ENCODE measurements around the gene TRIM25. TPM values are rescaled to one million over a fixed set of nuclear protein-coding genes. Genes with fewer than 3 reads are reported as not detected.

TRIM25 gene
- total RNA-seq, 1 donor from 2014 or later, result 105 TPM

GRCh38 chr17:56956992-56957391 is 43.1 kb upstream of the TRIM25 start:
- no peak for TF ChIP-seq CTCF (IDR thresholded peaks at IDR 0.05; ENCODE audit: insufficient read depth, low read depth, low read length)
- no peak for TF ChIP-seq EZH2 (IDR thresholded peaks at IDR 0.05; ENCODE audit: insufficient read depth, low read length)
- H3K4me1 Mint-ChIP-seq (ENCODE audit: low read depth, unreplicated experiment), result peaks cover 11% of the 10 kb centered on the region
- Histone ChIP-seq H3K27ac (ENCODE audit: low read depth, low read length) (no peak overlapping the region), H3K9ac (ENCODE audit: low read length) (no peak overlapping the region), H3K9me3 (ENCODE audit: insufficient read depth, low read depth, low read length) (no peaks in the 10 kb centered on the region), H3K79me2 (ENCODE audit: insufficient read depth, low read length) (peaks cover 65% of the 10 kb centered on the region), H3K36me3 (ENCODE audit: insufficient read depth, low read length) (no peaks in the 10 kb centered on the region), H3K4me3 (ENCODE audit: insufficient read depth, low read depth, low read length) (no peak overlapping the region), H4K20me1 (ENCODE audit: insufficient read depth, low read length) (peaks cover 40% of the 10 kb centered on the region), H3K4me2 (ENCODE audit: low read length) (no peak overlapping the region), H3K27me3 (ENCODE audit: insufficient read depth, low read length) (no peaks in the 10 kb centered on the region), H2AFZ (ENCODE audit: low read depth, low read length) (no peak overlapping the region), H3K4me1 (ENCODE audit: insufficient read depth, low read length) (no peaks in the 10 kb centered on the region)
- no peaks in the 10 kb centered on the region for H3K9me3 Mint-ChIP-seq (ENCODE audit: unreplicated experiment)
- no peaks in the 10 kb centered on the region for H3K27me3 Mint-ChIP-seq (ENCODE audit: low read depth, unreplicated experiment)
- DNase-seq (ENCODE audit: low read depth), result no peak
- H3K36me3 Mint-ChIP-seq (ENCODE audit: low read depth, unreplicated experiment), result no peaks in the 10 kb centered on the region
- no peak for FAIRE-seq
- no peak overlapping the region for H3K4me3 Mint-ChIP-seq (ENCODE audit: unreplicated experiment)
- no peak overlapping the region for H3K27ac Mint-ChIP-seq (ENCODE audit: unreplicated experiment)

- peaks cover 11% of the 10 kb centered on the region for H3K36me3 Mint-ChIP-seq (ENCODE audit: low read depth, unreplicated experiment)
- Histone ChIP-seq H4K20me1 (ENCODE audit: insufficient read depth, low read length) (peaks cover 19% of the 10 kb centered on the region), H3K36me3 (ENCODE audit: insufficient read depth, low read length) (peaks cover 13% of the 10 kb centered on the region), H3K9me3 (ENCODE audit: insufficient read depth, low read depth, low read length) (no peaks in the 10 kb centered on the region), H3K4me3 (ENCODE audit: insufficient read depth, low read depth, low read length) (no peak overlapping the region), H3K4me1 (ENCODE audit: insufficient read depth, low read length) (no peaks in the 10 kb centered on the region), H3K4me2 (ENCODE audit: low read length) (no peak overlapping the region), H3K27me3 (ENCODE audit: insufficient read depth, low read length) (no peaks in the 10 kb centered on the region), H3K9ac (ENCODE audit: low read length) (no peak overlapping the region), H3K27ac (ENCODE audit: low read depth, low read length) (no peak overlapping the region), H3K79me2 (ENCODE audit: insufficient read depth, low read length) (peaks cover 16% of the 10 kb centered on the region), H2AFZ (ENCODE audit: low read depth, low read length) (no peak overlapping the region)
- H3K27me3 Mint-ChIP-seq (ENCODE audit: low read depth, unreplicated experiment), result no peaks in the 10 kb centered on the region
- FAIRE-seq, result no peak
- no peak overlapping the region for H3K27ac Mint-ChIP-seq (ENCODE audit: unreplicated experiment)
- H3K4me3 Mint-ChIP-seq (ENCODE audit: unreplicated experiment), result no peak overlapping the region
- peaks cover 4% of the 10 kb centered on the region for H3K4me1 Mint-ChIP-seq (ENCODE audit: low read depth, unreplicated experiment)
- TF ChIP-seq CTCF (IDR thresholded peaks at IDR 0.05; ENCODE audit: insufficient read depth, low read depth, low read length) (no peak), EZH2 (IDR thresholded peaks at IDR 0.05; ENCODE audit: insufficient read depth, low read length) (no peak)
- H3K9me3 Mint-ChIP-seq (ENCODE audit: unreplicated experiment), result no peaks in the 10 kb centered on the region
- no peak for DNase-seq (ENCODE audit: low read depth)
These were observed 35.7 kb upstream of the TRIM25 start for GRCh38 chr17:56949595-56949994.

- H3K4me1 ChIP-seq (ENCODE audit: insufficient read depth, low read length), result no peaks in the 10 kb centered on the region
- peaks cover 14% of the 10 kb centered on the region for H3K36me3 ChIP-seq (ENCODE audit: insufficient read depth, low read length)
- no peak overlapping the region for H3K4me2 ChIP-seq (ENCODE audit: low read length)
- FAIRE-seq (no peak), DNase-seq (ENCODE audit: low read depth) (peak; percentile 14)
- no peaks in the 10 kb centered on the region for H3K27me3 ChIP-seq (ENCODE audit: insufficient read depth, low read length)
- Mint-ChIP-seq H3K27me3 (ENCODE audit: low read depth, unreplicated experiment) (no peaks in the 10 kb centered on the region), H3K36me3 (ENCODE audit: low read depth, unreplicated experiment) (peaks cover 16% of the 10 kb centered on the region), H3K27ac (ENCODE audit: unreplicated experiment) (no peak overlapping the region), H3K9me3 (ENCODE audit: unreplicated experiment) (no peaks in the 10 kb centered on the region), H3K4me3 (ENCODE audit: unreplicated experiment) (no peak overlapping the region), H3K4me1 (ENCODE audit: low read depth, unreplicated experiment) (peaks cover 2% of the 10 kb centered on the region)
- H2AFZ ChIP-seq (ENCODE audit: low read depth, low read length), result no peak overlapping the region
- peaks cover 15% of the 10 kb centered on the region for H4K20me1 ChIP-seq (ENCODE audit: insufficient read depth, low read length)
- H3K9ac ChIP-seq (ENCODE audit: low read length), result no peak overlapping the region
- no peaks in the 10 kb centered on the region for H3K9me3 ChIP-seq (ENCODE audit: insufficient read depth, low read depth, low read length)
- H3K79me2 ChIP-seq (ENCODE audit: insufficient read depth, low read length), result peaks cover 13% of the 10 kb centered on the region
- TF ChIP-seq EZH2 (IDR thresholded peaks at IDR 0.05; ENCODE audit: insufficient read depth, low read length), result no peak
- TF ChIP-seq CTCF (IDR thresholded peaks at IDR 0.05; ENCODE audit: insufficient read depth, low read depth, low read length), result no peak
- no peak overlapping the region for H3K27ac ChIP-seq (ENCODE audit: low read depth, low read length)
- no peak overlapping the region for H3K4me3 ChIP-seq (ENCODE audit: insufficient read depth, low read depth, low read length)
These were observed 34.6 kb upstream of the TRIM25 start for GRCh38 chr17:56948491-56948890.

Measured in astrocyte (in vitro differentiated cells and primary cell).